Panc1 (cell line): ENCODE measurements around the gene EXD3. TPM values are rescaled to one million over a fixed set of nuclear protein-coding genes. Genes with fewer than 3 reads are reported as not detected.

ENCODE experiments used
- ATAC-seq: fragments of 200-7000 bp; cut with Tn5 transposase; 2 replicates; pipeline ENCODE4 v1.9.1; 2020; ENCODE audit warnings: mild to moderate bottlenecking, moderate library complexity
- BruUV-seq: library from RNA; stranded (reverse); fragments of 400-500 nt; replicated peaks from 2 replicates; lab custom pipeline; 2021; lab: Mats Ljungman, UMichigan
- CTCF ChIA-PET: fragments of 300-600 bp; sonication (Branson Sonifier 250); formaldehyde crosslinking; loops from one replicate; lab custom pipeline; 2022; ENCODE audit warnings: antibody characterized with exemption; lab: Charles Lee
- POLR2A ChIA-PET: fragments of 300-600 bp; sonication (Branson Sonifier 250); formaldehyde crosslinking; loops from one replicate; lab custom pipeline; 2022; ENCODE audit warnings: antibody characterized with exemption; lab: Charles Lee
- DNase-seq: peaks from one replicate; pipeline ENCODE4 v3.0.0-alpha.2; 2010; ENCODE audit warnings: low read depth, low spot score
- H3K27ac ChIP-seq: 2 replicates; pipeline ENCODE4 v1.5.1; 2011; ENCODE audit warnings: mild to moderate bottlenecking, low read length, inconsistent platforms
- H3K27me3 ChIP-seq: fragments of 200-500 bp; sonication (Bioruptor generic); 2 replicates; pipeline ENCODE4 v1.6.0; 2014; ENCODE audit warnings: low read length, inconsistent platforms; ENCODE audit not compliant: control insufficient read depth, insufficient read depth
- H3K36me3 ChIP-seq: fragments of 200-500 bp; sonication (Bioruptor generic); 2 replicates; pipeline ENCODE4 v1.5.1; 2014; ENCODE audit warnings: inconsistent platforms, mild to moderate bottlenecking, low read length, moderate library complexity; ENCODE audit not compliant: control insufficient read depth, insufficient read depth
- H3K4me1 ChIP-seq: 2 replicates; pipeline ENCODE4 v1.5.1; 2011; ENCODE audit warnings: inconsistent platforms, mild to moderate bottlenecking, low read length, moderate library complexity; ENCODE audit not compliant: control insufficient read depth, insufficient read depth
- H3K4me3 ChIP-seq, 2 experiments: 2 replicates each; pipeline ENCODE4 v1.5.1; 2011 to 2012; ENCODE audit warnings: low read depth in 2 of 2, low read length in 2 of 2, mild to moderate bottlenecking in 2 of 2, inconsistent platforms in 1 of 2, moderate library complexity in 1 of 2
- H3K9me3 ChIP-seq: fragments of 200-500 bp; sonication (Bioruptor generic); 2 replicates; pipeline ENCODE4 v1.5.1; 2014; ENCODE audit warnings: low read depth, mild to moderate bottlenecking, inconsistent platforms, low read length, moderate library complexity; ENCODE audit not compliant: control insufficient read depth, insufficient read depth
- POLR2AphosphoS5 ChIP-seq: IDR thresholded peaks from 2 replicates; pipeline ENCODE4 v1.6.1; 2012; ENCODE audit warnings: mild to moderate bottlenecking, low read depth, low read length, moderate library complexity
- SIN3A ChIP-seq: IDR thresholded peaks from 2 replicates; pipeline ENCODE4 v1.6.1; 2012; ENCODE audit warnings: low read depth, mild to moderate bottlenecking, low read length, moderate library complexity, borderline replicate concordance; ENCODE audit not compliant: insufficient read depth
- TCF7L2 ChIP-seq: IDR thresholded peaks from 2 replicates; pipeline ENCODE4 v1.6.1; 2011; ENCODE audit warnings: mild to moderate bottlenecking, low read depth, low read length, inconsistent platforms
- in situ Hi-C: cut with HindIII; loops from 2 replicates; pipeline ENCODE4 v1.10.0; 2016; ENCODE audit warnings: low sequenced_read_pairs, low pct_unique_long_range_greater_than_20kb
- intact Hi-C: fragments of 100-400 bp; cut with micrococcal nuclease; formaldehyde crosslinking; loops from one replicate; pipeline ENCODE4 v1.10.0; 2022; ENCODE audit not compliant: unreplicated experiment
- total RNA-seq: library from RNA; stranded (reverse); gene quantifications from one replicate; pipeline ENCODE4 v1.2.1, GENCODE V29; 2021; ENCODE audit not compliant: unreplicated experiment
- TF ChIP-seq, protein P1 (sequence below): fragments of 450-650 bp; IDR thresholded peaks from 2 replicates; pipeline ENCODE4 v1.5.1; 2017; ENCODE audit warnings: mild to moderate bottlenecking
- TF ChIP-seq, protein P2 (sequence below), 2 experiments: IDR thresholded peaks; 2 replicates each; pipeline ENCODE4 v1.6.1; 2011 to 2012; ENCODE audit warnings: low read depth in 2 of 2, control low read depth in 1 of 2, low read length in 1 of 2, mild to moderate bottlenecking in 1 of 2, moderate library complexity in 1 of 2; ENCODE audit not compliant: insufficient read depth in 1 of 2

EXD3 gene
- total RNA-seq, 1 experiment from 2014 or later, result 9.2 TPM

DNA sequence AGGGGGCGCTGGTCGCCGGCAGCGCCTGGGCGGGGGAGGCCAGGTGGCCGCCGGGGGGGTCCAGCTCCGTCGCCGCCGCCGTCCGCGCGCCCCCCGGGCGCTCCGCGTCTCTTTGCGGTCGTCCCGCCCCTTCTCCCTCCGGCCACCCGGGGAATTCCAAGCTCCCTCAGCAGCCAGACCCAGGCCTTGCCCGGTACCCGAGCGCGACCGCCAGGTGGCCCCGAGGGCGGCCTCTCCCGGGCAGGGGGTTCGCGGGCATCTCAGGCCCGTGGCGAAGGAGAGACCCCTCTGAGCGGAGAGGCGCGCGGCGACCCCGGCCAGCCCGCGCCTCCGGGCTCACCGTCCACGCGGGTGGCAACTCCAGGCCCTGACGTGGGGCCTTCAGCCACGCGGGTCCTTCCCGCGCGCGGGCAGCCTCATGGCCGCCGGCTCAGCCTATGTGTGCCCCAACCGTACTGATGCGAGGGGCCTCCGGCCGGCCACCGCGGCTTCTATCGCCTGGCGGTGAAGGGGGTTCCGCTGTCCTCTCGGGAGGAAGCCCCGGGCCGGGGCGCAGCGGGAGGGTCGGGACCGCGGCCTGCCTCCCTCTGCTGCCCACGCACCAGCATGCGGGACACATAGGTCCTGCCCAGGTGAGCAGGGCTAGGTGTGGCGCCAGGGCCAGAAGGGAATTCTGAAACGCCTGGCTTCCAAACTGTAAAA lies 120.4 kb downstream of the EXD3 start:
- TF ChIP-seq TCF7L2 (no peak), SIN3A (no peak)
- TF ChIP-seq, protein P1, sequence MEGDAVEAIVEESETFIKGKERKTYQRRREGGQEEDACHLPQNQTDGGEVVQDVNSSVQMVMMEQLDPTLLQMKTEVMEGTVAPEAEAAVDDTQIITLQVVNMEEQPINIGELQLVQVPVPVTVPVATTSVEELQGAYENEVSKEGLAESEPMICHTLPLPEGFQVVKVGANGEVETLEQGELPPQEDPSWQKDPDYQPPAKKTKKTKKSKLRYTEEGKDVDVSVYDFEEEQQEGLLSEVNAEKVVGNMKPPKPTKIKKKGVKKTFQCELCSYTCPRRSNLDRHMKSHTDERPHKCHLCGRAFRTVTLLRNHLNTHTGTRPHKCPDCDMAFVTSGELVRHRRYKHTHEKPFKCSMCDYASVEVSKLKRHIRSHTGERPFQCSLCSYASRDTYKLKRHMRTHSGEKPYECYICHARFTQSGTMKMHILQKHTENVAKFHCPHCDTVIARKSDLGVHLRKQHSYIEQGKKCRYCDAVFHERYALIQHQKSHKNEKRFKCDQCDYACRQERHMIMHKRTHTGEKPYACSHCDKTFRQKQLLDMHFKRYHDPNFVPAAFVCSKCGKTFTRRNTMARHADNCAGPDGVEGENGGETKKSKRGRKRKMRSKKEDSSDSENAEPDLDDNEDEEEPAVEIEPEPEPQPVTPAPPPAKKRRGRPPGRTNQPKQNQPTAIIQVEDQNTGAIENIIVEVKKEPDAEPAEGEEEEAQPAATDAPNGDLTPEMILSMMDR, result peak; percentile 83
- peak overlapping the region; percentile 35 to 46 for H3K4me3 ChIP-seq
- H3K36me3 ChIP-seq, result no peaks in the 10 kb centered on the region
- POLR2A ChIA-PET, result no interaction called here
- DNase-seq (no peak), ATAC-seq (peak; percentile 57)
- peaks cover 60% of the 10 kb centered on the region for H3K4me1 ChIP-seq
- BruUV-seq, result no TSS peak
- H3K9me3 ChIP-seq, result no peaks in the 10 kb centered on the region
- CTCF ChIA-PET, result interaction anchor here (0.5 to 2.0 kb wide), 5 partner anchors 14 to 120 kb away, joined by 3 to 7 read pairs (median 4); partner anchors contain the start of genes EXD3 and NOXA1
- in situ Hi-C loops (no loop called here), intact Hi-C loops (no loop called here)
- H3K27me3 ChIP-seq, result no peaks in the 10 kb centered on the region
- peak overlapping the region; percentile 78 for H3K27ac ChIP-seq

DNA sequence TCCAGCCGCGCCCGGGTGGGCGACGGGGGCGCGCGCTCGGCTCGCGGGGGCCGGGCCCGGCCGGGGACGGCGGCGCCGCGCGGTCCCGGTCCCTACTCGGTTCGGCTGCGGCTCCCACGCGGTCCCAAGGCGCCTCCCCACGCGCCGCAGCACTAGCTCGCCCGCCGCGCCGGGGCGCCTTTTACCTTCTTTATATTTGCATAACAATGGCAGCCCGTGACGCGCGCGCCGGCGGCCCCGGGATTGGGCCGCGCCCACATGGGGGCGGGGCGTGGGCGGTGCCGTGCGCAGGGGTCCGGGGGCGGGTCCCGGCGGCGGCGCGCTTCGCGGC lies 120.9 kb downstream of the EXD3 start, which contains the start of gene NRARP:
Gene NRARP (minus strand): TSS at position 154 of the 331 bp plus-strand sequence. CDS start 343 bp downstream, outside the sequence.
- peak within 1 kb of the TSS; percentile 78 for H3K27ac ChIP-seq
- BruUV-seq, result no TSS peak
- DNase-seq (no peak), ATAC-seq (peak; percentile 60)
- no peak for TF ChIP-seq TCF7L2
- TF ChIP-seq, protein P2, sequence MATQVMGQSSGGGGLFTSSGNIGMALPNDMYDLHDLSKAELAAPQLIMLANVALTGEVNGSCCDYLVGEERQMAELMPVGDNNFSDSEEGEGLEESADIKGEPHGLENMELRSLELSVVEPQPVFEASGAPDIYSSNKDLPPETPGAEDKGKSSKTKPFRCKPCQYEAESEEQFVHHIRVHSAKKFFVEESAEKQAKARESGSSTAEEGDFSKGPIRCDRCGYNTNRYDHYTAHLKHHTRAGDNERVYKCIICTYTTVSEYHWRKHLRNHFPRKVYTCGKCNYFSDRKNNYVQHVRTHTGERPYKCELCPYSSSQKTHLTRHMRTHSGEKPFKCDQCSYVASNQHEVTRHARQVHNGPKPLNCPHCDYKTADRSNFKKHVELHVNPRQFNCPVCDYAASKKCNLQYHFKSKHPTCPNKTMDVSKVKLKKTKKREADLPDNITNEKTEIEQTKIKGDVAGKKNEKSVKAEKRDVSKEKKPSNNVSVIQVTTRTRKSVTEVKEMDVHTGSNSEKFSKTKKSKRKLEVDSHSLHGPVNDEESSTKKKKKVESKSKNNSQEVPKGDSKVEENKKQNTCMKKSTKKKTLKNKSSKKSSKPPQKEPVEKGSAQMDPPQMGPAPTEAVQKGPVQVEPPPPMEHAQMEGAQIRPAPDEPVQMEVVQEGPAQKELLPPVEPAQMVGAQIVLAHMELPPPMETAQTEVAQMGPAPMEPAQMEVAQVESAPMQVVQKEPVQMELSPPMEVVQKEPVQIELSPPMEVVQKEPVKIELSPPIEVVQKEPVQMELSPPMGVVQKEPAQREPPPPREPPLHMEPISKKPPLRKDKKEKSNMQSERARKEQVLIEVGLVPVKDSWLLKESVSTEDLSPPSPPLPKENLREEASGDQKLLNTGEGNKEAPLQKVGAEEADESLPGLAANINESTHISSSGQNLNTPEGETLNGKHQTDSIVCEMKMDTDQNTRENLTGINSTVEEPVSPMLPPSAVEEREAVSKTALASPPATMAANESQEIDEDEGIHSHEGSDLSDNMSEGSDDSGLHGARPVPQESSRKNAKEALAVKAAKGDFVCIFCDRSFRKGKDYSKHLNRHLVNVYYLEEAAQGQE (IDR thresholded peaks at IDR 0.05; ENCODE audit: insufficient read depth in 1 of 2, low read depth in 2 of 2, low read length in 1 of 2), result no peak
- no peak for TF ChIP-seq SIN3A
- TF ChIP-seq, protein P1, result no peak
- peak; percentile 90 for TF ChIP-seq POLR2AphosphoS5
- H3K36me3 ChIP-seq, result no peaks in the 10 kb centered on the region
- ChIA-PET CTCF (interaction anchor here (0.5 to 2.0 kb wide), 5 partner anchors 14 to 121 kb away, joined by 3 to 7 read pairs (median 4); partner anchors contain the start of genes EXD3 and NOXA1), POLR2A (no interaction called here)
- peaks cover 65% of the 10 kb centered on the region for H3K4me1 ChIP-seq
- peak within 1 kb of the TSS; percentile 54 to 74 for H3K4me3 ChIP-seq
- in situ Hi-C loops, result no loop called here
- H3K27me3 ChIP-seq, result no peaks in the 10 kb centered on the region
- no peaks in the 10 kb centered on the region for H3K9me3 ChIP-seq
- intact Hi-C loops, result no loop called here
